NCI-H146 treated with DMSO at 0.1 percent for 48 hours (cell line): ENCODE data around the gene TMIE.
"Not testable (repeated sequence)": the region's sequence is repeated elsewhere in the genome, so short reads cannot be mapped to it uniquely, and the experiment has no call there.

Experiments used
- DNase-seq: peaks from one replicate; lab custom pipeline; 2025; ENCODE audit not compliant: unreplicated experiment; lab: John Stamatoyannopoulos, UW

TMIE gene

GRCh38 chr3:46719044-46719565 is 17.9 kb downstream of the TMIE start:
- DNase-seq, result no peak

GRCh38 chr3:46719735-46720271 is 18.6 kb downstream of the TMIE start:
- no peak for DNase-seq

GRCh38 chr3:46721009-46721408 is 19.8 kb downstream of the TMIE start:
- no peak for DNase-seq

- DNase-seq, result no peak
Observed at GRCh38 chr3:46722443-46722842, 21.3 kb downstream of the TMIE start.

DNA sequence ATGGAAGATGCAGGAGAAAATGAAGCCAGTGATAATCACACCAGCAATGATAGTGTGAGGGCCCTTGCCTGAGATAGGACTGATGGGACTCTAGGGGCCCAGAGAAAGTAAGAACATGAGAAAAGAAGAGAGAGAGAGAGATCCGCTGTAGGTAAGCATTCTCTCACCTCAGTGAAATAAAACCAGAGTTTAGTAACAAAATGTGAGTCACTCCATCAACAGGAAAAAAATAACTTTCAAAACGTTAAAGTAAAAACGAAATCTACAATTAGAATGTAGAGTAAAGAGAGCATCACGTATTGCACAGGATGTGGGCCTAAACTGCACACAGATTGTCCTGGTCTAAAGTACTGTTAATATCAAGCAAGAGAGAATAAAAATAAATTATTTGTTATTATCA is 23.2 kb downstream of the TMIE start:
- DNase-seq, result no peak

DNA sequence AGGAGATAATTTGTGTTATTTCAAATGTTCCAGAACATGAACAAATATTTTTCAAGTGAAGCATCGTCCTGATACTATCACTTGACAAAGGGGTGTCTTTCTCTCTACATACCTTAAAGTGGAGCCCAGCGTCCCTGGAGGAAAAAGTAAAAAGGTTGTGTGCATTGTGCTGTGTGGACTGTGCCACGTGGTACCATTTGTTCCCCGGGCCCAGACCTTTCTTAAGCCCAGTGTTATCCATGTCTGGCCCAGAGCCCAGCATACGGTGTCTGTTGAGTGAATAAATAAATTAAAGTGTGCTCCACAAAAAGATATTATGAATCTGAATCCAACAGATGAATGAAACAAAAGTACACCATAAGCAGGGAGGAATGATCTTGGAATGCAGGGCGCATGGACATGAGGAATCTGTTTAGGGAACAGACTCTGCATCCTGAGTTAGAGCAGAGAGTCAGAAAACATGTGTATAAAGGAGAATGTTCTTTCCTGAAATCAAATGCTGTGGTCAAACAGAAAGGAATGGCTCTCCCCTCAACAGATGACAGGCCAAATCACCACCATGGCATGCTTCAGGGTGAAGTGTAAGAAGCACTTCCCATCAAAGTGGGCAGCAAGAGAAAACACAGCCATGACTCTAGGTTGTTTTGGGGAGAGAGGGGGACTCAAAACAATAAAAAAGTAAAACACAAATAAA is 24.6 kb downstream of the TMIE start:
- DNase-seq, result no peak

GRCh38 chr3:46729038-46729437 is 27.8 kb downstream of the TMIE start:
- DNase-seq, result no peak

DNA sequence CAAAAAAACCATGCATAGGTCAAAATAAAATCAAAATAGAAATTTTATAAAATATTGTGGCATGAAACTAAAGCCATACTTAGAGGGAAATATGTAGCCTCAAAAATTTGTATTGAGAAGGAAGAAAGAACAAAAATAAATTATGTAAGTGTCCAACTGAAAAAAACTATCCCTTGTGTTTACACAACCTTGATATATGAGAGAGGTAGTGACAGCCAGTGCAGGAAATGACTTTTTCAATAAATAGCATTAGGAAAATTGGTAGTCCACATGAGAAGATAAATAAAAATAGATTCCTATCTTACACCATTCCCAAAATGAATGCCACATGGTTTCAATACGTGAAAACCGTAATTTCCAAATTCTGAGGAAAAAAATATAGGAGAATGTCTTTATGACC is 29.6 kb downstream of the TMIE start:
- peak; percentile 2 for DNase-seq

- no peak for DNase-seq
Observed at GRCh38 chr3:46731795-46732194, 30.6 kb downstream of the TMIE start.

DNA sequence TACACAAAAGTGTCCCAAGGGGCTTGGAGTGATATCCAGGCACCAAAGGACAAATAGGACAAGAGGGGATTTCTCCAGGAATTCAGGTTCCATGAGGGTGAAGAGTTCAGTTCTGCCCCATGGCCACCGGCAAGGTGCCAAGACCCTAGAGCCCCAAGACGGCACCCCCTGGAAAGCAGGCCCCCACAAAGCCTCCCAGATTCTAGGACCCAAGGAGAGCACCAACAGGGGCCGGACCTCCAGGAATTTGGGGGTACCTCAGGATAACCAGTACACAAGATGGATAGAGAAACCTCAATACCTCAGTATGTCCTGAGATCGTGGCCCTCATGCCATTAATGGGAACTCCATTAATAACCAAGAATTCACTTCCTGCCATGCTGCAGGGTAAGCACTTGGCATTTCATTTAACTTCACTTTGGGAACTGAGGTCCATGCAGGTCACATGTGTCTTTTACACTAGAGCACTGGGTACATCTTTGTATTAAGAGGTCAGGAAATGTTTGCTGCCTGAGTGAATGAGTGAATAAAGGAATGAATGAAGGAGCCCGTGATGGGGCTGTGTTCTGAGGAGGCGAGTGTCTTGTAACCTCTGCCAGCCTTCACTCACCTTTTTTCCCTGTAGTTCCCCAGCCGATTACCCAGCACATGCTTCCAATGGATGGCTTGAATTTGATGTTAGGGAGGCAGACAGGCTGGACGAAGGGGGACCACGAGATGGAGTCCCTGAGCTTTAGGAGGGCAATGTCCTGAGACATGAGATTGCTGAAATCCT is 32.0 kb downstream of the TMIE start:
- no peak for DNase-seq

DNA sequence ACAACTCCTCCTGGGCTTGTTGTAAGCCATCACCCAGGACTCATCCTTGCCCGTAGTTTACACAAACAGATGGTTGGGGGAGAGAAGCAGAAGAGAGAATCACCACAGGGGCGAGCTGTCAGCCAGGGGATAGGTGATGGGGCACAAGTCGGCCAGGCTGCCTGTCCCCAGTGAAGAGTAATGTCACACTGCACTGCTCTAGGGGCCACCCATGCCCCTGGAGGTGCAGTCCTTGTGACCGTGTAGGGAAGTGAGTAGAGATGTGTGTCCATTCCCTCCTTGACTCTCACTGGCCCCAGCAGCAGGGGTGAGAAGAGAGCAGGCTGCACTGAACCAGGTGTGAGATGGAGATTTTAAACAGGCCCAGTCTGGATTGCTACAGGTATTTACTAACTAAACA is 33.6 kb downstream of the TMIE start:
- no peak for DNase-seq

GRCh38 chr3:46736006-46736872 is 35.0 kb downstream of the TMIE start:
- DNase-seq, result no peak

GRCh38 chr3:46737329-46737731 is 36.1 kb downstream of the TMIE start:
- DNase-seq, result no peak

DNA sequence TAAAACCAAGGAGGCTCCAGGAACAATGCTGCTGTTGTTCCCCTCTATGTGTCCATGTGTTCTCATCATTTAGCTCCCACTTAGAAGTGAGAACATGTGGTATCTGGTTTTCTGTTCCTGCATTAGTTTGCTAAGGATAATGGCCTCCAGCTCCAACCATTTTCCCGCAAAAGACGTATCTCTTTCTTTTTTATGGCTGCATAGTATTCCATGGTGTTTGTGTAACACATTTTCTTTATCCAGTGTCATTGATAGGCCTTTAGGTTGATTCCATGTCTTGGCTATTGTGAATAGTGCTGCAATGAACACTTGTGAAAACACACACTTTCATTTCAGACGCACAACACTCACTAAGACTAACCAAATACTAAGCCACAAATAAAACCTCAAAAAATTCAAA is 38.4 kb downstream of the TMIE start:
- not testable (repeated sequence) for DNase-seq

GRCh38 chr3:46742992-46743585 is 41.9 kb downstream of the TMIE start:
- no peak for DNase-seq

DNA sequence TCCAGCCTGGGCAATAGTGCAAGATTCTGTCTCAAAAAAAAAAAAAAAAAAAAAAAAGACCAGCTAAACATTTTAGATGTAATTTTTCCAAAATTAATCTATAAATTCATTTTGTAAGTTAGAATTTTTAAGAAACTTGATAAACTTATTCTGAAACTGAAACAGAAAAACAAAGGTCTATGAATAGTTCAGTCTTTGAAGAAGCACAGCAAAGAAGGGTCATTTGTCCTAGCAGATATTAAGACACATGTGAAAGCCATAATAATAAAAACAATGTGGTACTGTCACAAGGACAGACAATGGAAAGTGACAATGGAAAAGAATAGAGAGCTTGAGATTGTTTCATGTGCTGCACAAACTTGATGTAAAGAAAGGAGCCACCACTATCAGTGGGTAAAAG is 45.5 kb downstream of the TMIE start:
- no peak for DNase-seq

DNA sequence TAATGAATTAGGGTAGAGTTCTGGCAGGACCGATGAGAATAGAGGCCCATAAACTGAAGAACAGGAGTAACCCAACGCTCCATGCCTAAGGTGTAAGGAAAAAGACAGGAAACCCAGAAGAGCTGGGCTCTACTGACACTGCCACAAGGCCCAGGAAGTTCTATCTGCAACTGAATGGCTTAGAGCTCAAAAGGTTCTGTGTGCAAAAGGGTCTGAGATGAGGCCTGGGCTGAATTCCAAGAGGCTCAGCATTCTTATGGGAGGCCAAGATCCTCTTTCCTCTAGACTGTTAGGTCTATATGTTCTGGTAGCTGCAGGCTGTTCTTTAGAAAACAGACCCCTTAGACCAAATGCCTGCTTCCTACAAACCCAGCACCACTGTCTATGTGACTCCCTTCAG is 47.0 kb downstream of the TMIE start:
- DNase-seq, result no peak

- no peak for DNase-seq
Observed at GRCh38 chr3:46749129-46749528, 47.9 kb downstream of the TMIE start.

- no peak for DNase-seq
Observed at GRCh38 chr3:46750555-46751038, 49.4 kb downstream of the TMIE start.

GRCh38 chr3:46753127-46753526 is 51.9 kb downstream of the TMIE start:
- DNase-seq, result not testable (repeated sequence)

GRCh38 chr3:46755646-46756045 is 54.5 kb downstream of the TMIE start:
- DNase-seq, result no peak
